Astrocyte (in vitro differentiated cells and primary cell): Measurements from ENCODE around the gene INPP5A. TPM values are rescaled to one million over a fixed set of nuclear protein-coding genes. Genes with fewer than 3 reads are reported as not detected.
"Not testable (repeated sequence)": the region's sequence is repeated elsewhere in the genome, so short reads cannot be mapped to it uniquely, and the experiment has no call there.

Experiments
- DNase-seq: peaks from one replicate; pipeline ENCODE4 v3.0.0-alpha.2; 2010; ENCODE audit warnings: low read depth
- FAIRE-seq: peaks from 2 replicates; lab custom pipeline; 2011; peaks lifted over from hg19 to GRCh38; lab: Jason Lieb, UNC
- H2AFZ ChIP-seq: 2 replicates; pipeline ENCODE4 v1.6.0; 2012; ENCODE audit warnings: low read depth, low read length, inconsistent platforms
- H3K27ac ChIP-seq: 2 replicates; pipeline ENCODE4 v1.5.1; 2011; ENCODE audit warnings: low read depth, low read length, inconsistent platforms
- H3K27me3 ChIP-seq: 2 replicates; pipeline ENCODE4 v1.6.0; 2011; ENCODE audit warnings: low read length, inconsistent platforms; ENCODE audit not compliant: insufficient read depth
- H3K36me3 ChIP-seq: 2 replicates; pipeline ENCODE4 v1.5.1; 2011; ENCODE audit warnings: low read length, inconsistent platforms; ENCODE audit not compliant: insufficient read depth
- H3K4me1 ChIP-seq: 2 replicates; pipeline ENCODE4 v1.5.1; 2011; ENCODE audit warnings: low read length, inconsistent platforms; ENCODE audit not compliant: insufficient read depth
- H3K4me2 ChIP-seq: 2 replicates; pipeline ENCODE4 v1.6.0; 2012; ENCODE audit warnings: low read length, inconsistent platforms
- H3K4me3 ChIP-seq: 2 replicates; pipeline ENCODE4 v1.5.1; 2011; ENCODE audit warnings: low read depth, mild to moderate bottlenecking, low read length, inconsistent platforms; ENCODE audit not compliant: insufficient read depth
- H3K79me2 ChIP-seq: 2 replicates; pipeline ENCODE4 v1.6.0; 2012; ENCODE audit warnings: mild to moderate bottlenecking, low read length, inconsistent platforms; ENCODE audit not compliant: insufficient read depth
- H3K9ac ChIP-seq: 2 replicates; pipeline ENCODE4 v1.6.0; 2012; ENCODE audit warnings: mild to moderate bottlenecking, low read length, inconsistent platforms
- H3K9me3 ChIP-seq: 2 replicates; pipeline ENCODE4 v1.5.1; 2012; ENCODE audit warnings: low read depth, mild to moderate bottlenecking, low read length, inconsistent platforms; ENCODE audit not compliant: insufficient read depth
- H4K20me1 ChIP-seq: 2 replicates; pipeline ENCODE4 v1.6.0; 2012; ENCODE audit warnings: low read length, inconsistent platforms; ENCODE audit not compliant: insufficient read depth
- H3K27ac Mint-ChIP-seq: one replicate; pipeline ENCODE4 v1.8.0; 2021; ENCODE audit warnings: mild to moderate bottlenecking, mixed read lengths; ENCODE audit not compliant: unreplicated experiment
- H3K27me3 Mint-ChIP-seq: one replicate; pipeline ENCODE4 v1.8.0; 2021; ENCODE audit warnings: low read depth, mixed read lengths; ENCODE audit not compliant: unreplicated experiment
- H3K36me3 Mint-ChIP-seq: one replicate; pipeline ENCODE4 v1.8.0; 2021; ENCODE audit warnings: low read depth, mixed read lengths; ENCODE audit not compliant: unreplicated experiment
- H3K4me1 Mint-ChIP-seq: one replicate; pipeline ENCODE4 v1.8.0; 2021; ENCODE audit warnings: low read depth, mixed read lengths; ENCODE audit not compliant: unreplicated experiment
- H3K4me3 Mint-ChIP-seq: one replicate; pipeline ENCODE4 v1.8.0; 2021; ENCODE audit warnings: mild to moderate bottlenecking, moderate library complexity, mixed read lengths; ENCODE audit not compliant: unreplicated experiment
- H3K9me3 Mint-ChIP-seq: one replicate; pipeline ENCODE4 v1.8.0; 2021; ENCODE audit warnings: mild to moderate bottlenecking, mixed read lengths; ENCODE audit not compliant: unreplicated experiment
- CTCF ChIP-seq: IDR thresholded peaks from 2 replicates; pipeline ENCODE4 v1.5.1; 2011; ENCODE audit warnings: low read depth, mild to moderate bottlenecking, inconsistent platforms, low read length, moderate library complexity; ENCODE audit not compliant: insufficient read depth
- EZH2 ChIP-seq: IDR thresholded peaks from 2 replicates; pipeline ENCODE4 v1.6.1; 2012; ENCODE audit warnings: mild to moderate bottlenecking, low read length, inconsistent platforms; ENCODE audit not compliant: insufficient read depth
- total RNA-seq: library from RNA; stranded (reverse); gene quantifications from 2 replicates; pipeline ENCODE4 v1.2.1, GENCODE V29; 2021

Gene INPP5A
- total RNA-seq, 1 donor from 2014 or later = 39.1 TPM

- Histone ChIP-seq H3K9me3 (no peaks in the 10 kb centered on the region), H3K27me3 (peaks cover 9% of the 10 kb centered on the region), H3K36me3 (no peaks in the 10 kb centered on the region), H4K20me1 (no peaks in the 10 kb centered on the region), H3K4me3 (no peak overlapping the region), H2AFZ (no peak overlapping the region), H3K4me1 (no peaks in the 10 kb centered on the region), H3K27ac (no peak overlapping the region), H3K4me2 (no peak overlapping the region), H3K79me2 (no peaks in the 10 kb centered on the region), H3K9ac (no peak overlapping the region)
- Mint-ChIP-seq H3K4me1 (no peaks in the 10 kb centered on the region), H3K27ac (no peak overlapping the region), H3K4me3 (no peak overlapping the region), H3K27me3 (peaks cover 66% of the 10 kb centered on the region), H3K9me3 (no peaks in the 10 kb centered on the region), H3K36me3 (no peaks in the 10 kb centered on the region)
- DNase-seq = no peak
- TF ChIP-seq EZH2 (no peak), CTCF (no peak)
- FAIRE-seq = no peak
These were observed 32.9 kb upstream of the INPP5A start for GRCh38 chr10:132504501-132505272.

GRCh38 chr10:132505546-132505945 is 32.0 kb upstream of the INPP5A start:
- not testable (repeated sequence) for H3K79me2 ChIP-seq, H3K36me3 ChIP-seq, H3K9me3 ChIP-seq, H3K9ac ChIP-seq, H3K4me2 ChIP-seq, H3K36me3 Mint-ChIP-seq, H3K4me3 ChIP-seq, H3K9me3 Mint-ChIP-seq, H3K4me1 ChIP-seq, H4K20me1 ChIP-seq, H3K27ac ChIP-seq, FAIRE-seq, H3K4me3 Mint-ChIP-seq, H3K27ac Mint-ChIP-seq, H3K27me3 ChIP-seq, H3K4me1 Mint-ChIP-seq, H2AFZ ChIP-seq, DNase-seq
- H3K27me3 Mint-ChIP-seq = peaks cover 57% of the 10 kb centered on the region

GRCh38 chr10:132506711-132507408 is 30.7 kb upstream of the INPP5A start:
- no peak overlapping the region for H3K4me3 Mint-ChIP-seq
- no peak overlapping the region for H3K27ac Mint-ChIP-seq
- H3K9me3 Mint-ChIP-seq = no peaks in the 10 kb centered on the region
- Histone ChIP-seq H3K4me1 (no peaks in the 10 kb centered on the region), H3K4me3 (no peak overlapping the region), H2AFZ (no peak overlapping the region), H4K20me1 (no peaks in the 10 kb centered on the region), H3K9ac (no peak overlapping the region), H3K4me2 (no peak overlapping the region), H3K36me3 (no peaks in the 10 kb centered on the region), H3K27ac (no peak overlapping the region), H3K27me3 (no peaks in the 10 kb centered on the region), H3K79me2 (no peaks in the 10 kb centered on the region), H3K9me3 (no peaks in the 10 kb centered on the region)
- peak; percentile 60 for DNase-seq
- peaks cover 61% of the 10 kb centered on the region for H3K27me3 Mint-ChIP-seq
- TF ChIP-seq CTCF = no peak
- TF ChIP-seq EZH2 = no peak
- FAIRE-seq = no peak
- no peaks in the 10 kb centered on the region for H3K36me3 Mint-ChIP-seq
- no peaks in the 10 kb centered on the region for H3K4me1 Mint-ChIP-seq
